ENCODE measurements around the gene MDK. TPM values are rescaled to one million over a fixed set of nuclear protein-coding genes. Genes with fewer than 3 reads are reported as not detected.
"Not testable (repeated sequence)": the region's sequence is repeated elsewhere in the genome, so short reads cannot be mapped to it uniquely, and the experiment has no call there.

The MDK gene
- total RNA-seq, 2 experiments from 2014 or later: 2.9 to 4.6 TPM

- DNase-seq; H3K9me3 Mint-ChIP-seq; intact Hi-C loops (cut with micrococcal nuclease); H3K27me3 Mint-ChIP-seq (ENCODE audit: low read depth); H3K27ac Mint-ChIP-seq; H3K4me3 Mint-ChIP-seq; H3K4me1 Mint-ChIP-seq (ENCODE audit: low read depth): not testable (repeated sequence)
- H3K36me3 Mint-ChIP-seq (ENCODE audit: low read depth): peaks cover 20% of the 10 kb centered on the region
- CTCF ChIA-PET: interaction anchor here (15.3 kb wide), 1 partner anchor 21 kb away, joined by 368 read pairs; the partner anchor contains the start of gene DGKZ
Measured at GRCh38 chr11:46371262-46371661, 10.2 kb upstream of the MDK start.

GRCh38 chr11:46372086-46372485 lies 9.4 kb upstream of the MDK start:
- Mint-ChIP-seq H3K27ac (no peak overlapping the region), H3K36me3 (ENCODE audit: low read depth) (peaks cover 27% of the 10 kb centered on the region), H3K9me3 (no peaks in the 10 kb centered on the region), H3K4me3 (no peak overlapping the region), H3K27me3 (ENCODE audit: low read depth) (no peaks in the 10 kb centered on the region), H3K4me1 (ENCODE audit: low read depth) (peaks cover 5% of the 10 kb centered on the region)
- DNase-seq: no peak
- intact Hi-C loops (cut with micrococcal nuclease): no loop called here
- CTCF ChIA-PET: interaction anchor here (15.3 kb wide), 1 partner anchor 22 kb away, joined by 368 read pairs; the partner anchor contains the start of gene DGKZ

DNA sequence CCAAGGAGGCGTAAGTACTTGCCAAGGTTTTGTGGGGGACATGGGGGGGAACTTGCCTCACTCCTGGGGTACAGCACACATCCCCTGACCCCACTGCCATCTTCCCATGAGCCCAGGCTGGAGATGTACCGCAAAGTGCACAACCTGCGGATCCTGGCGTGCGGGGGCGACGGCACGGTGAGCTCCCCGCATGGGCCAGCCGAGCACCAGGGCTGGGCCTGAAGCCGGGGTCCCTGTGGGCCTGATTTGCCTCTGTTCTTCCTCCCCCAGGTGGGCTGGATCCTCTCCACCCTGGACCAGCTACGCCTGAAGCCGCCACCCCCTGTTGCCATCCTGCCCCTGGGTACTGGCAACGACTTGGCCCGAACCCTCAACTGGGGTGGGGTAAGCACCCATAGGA lies 9.0 kb upstream of the MDK start:
- not testable (repeated sequence) for H3K27ac Mint-ChIP-seq, H3K4me3 Mint-ChIP-seq

DNA sequence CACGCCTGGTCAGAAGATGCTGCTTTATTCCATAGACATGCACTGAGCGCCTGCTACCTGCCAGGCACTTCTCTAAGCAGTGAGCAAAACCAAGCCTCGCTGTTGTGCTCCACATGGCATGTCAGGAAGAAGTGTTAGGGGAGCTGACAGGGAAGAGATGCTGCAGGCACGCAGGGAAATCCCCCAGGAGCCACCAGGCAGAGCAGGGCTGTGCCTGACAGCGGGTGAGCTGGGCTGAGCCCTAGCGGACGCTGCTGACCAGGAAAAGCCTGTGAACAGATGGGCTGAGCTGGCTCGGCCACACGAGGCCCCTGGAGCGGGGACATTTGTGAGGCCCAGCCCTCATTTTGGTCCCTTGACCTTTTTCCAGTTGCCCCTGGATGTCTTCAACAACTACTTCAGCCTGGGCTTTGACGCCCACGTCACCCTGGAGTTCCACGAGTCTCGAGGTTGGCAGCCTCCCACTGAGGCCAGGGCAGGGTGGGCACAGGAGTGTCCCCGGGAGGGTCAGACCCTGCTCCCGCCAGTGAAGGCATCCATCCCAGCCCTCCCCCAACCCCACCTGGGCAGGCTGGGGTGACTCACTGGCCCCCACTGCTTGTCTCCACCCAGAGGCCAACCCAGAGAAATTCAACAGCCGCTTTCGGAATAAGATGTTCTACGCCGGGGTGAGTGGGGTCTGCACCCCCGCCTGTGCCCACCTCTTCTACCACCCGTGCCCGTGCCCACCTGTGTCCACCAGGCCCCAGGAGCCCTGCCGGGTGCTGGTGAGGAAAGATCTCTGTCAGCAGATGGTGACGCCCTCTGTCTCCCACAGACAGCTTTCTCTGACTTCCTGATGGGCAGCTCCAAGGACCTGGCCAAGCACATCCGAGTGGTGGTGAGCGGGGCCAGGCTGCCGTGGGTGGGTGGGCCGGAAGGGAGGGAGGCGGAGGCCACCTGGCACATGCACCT lies 7.4 kb upstream of the MDK start:
- H3K36me3 Mint-ChIP-seq (ENCODE audit: low read depth): peaks cover 32% of the 10 kb centered on the region
- no peak overlapping the region for H3K4me3 Mint-ChIP-seq
- H3K27ac Mint-ChIP-seq: no peak overlapping the region
- peaks cover under 1% of the 10 kb centered on the region for H3K4me1 Mint-ChIP-seq (ENCODE audit: low read depth)
- no peaks in the 10 kb centered on the region for H3K9me3 Mint-ChIP-seq
- no peak for DNase-seq
- CTCF ChIA-PET: interaction anchor here (0.6 kb wide), 1 partner anchor 77 kb away, joined by 3 read pairs; no protein-coding TSS in a partner anchor
- no peaks in the 10 kb centered on the region for H3K27me3 Mint-ChIP-seq (ENCODE audit: low read depth)
- intact Hi-C loops (cut with micrococcal nuclease): no loop called here

More for the DNA sequence above, 9.0 kb upstream of the MDK start:
- intact Hi-C loops (cut with micrococcal nuclease); DNase-seq; H3K4me1 Mint-ChIP-seq (ENCODE audit: low read depth); H3K27me3 Mint-ChIP-seq (ENCODE audit: low read depth); H3K9me3 Mint-ChIP-seq: not testable (repeated sequence)
- peaks cover 31% of the 10 kb centered on the region for H3K36me3 Mint-ChIP-seq (ENCODE audit: low read depth)
- CTCF ChIA-PET: interaction anchor here (1.1 to 15.3 kb wide), 2 partner anchors 15 to 22 kb away, joined by 4 to 368 read pairs; partner anchors contain the start of gene DGKZ

- CTCF ChIA-PET: no interaction called here
- no peak overlapping the region for H3K4me3 Mint-ChIP-seq
- no peaks in the 10 kb centered on the region for H3K9me3 Mint-ChIP-seq
- no peak for DNase-seq
- intact Hi-C loops (cut with micrococcal nuclease): no loop called here
- H3K36me3 Mint-ChIP-seq (ENCODE audit: low read depth): peaks cover 31% of the 10 kb centered on the region
- no peak overlapping the region for H3K27ac Mint-ChIP-seq
- no peaks in the 10 kb centered on the region for H3K27me3 Mint-ChIP-seq (ENCODE audit: low read depth)
- H3K4me1 Mint-ChIP-seq (ENCODE audit: low read depth): peaks cover 3% of the 10 kb centered on the region
Measured at GRCh38 chr11:46374815-46375214, 6.7 kb upstream of the MDK start.

GRCh38 chr11:46375392-46376101 lies 5.9 kb upstream of the MDK start:
- H3K36me3 Mint-ChIP-seq (ENCODE audit: low read depth): peaks cover 26% of the 10 kb centered on the region
- intact Hi-C loops (cut with micrococcal nuclease): no loop called here
- no peak overlapping the region for H3K27ac Mint-ChIP-seq
- H3K4me1 Mint-ChIP-seq (ENCODE audit: low read depth): peaks cover 6% of the 10 kb centered on the region
- H3K4me3 Mint-ChIP-seq: no peak overlapping the region
- H3K9me3 Mint-ChIP-seq: no peaks in the 10 kb centered on the region
- H3K27me3 Mint-ChIP-seq (ENCODE audit: low read depth): no peaks in the 10 kb centered on the region
- no peak for DNase-seq
- CTCF ChIA-PET: interaction anchor here (1.5 to 2.6 kb wide), 5 partner anchors 12 to 23 kb away, joined by 4 to 13 read pairs (median 5); no protein-coding TSS in a partner anchor

DNA sequence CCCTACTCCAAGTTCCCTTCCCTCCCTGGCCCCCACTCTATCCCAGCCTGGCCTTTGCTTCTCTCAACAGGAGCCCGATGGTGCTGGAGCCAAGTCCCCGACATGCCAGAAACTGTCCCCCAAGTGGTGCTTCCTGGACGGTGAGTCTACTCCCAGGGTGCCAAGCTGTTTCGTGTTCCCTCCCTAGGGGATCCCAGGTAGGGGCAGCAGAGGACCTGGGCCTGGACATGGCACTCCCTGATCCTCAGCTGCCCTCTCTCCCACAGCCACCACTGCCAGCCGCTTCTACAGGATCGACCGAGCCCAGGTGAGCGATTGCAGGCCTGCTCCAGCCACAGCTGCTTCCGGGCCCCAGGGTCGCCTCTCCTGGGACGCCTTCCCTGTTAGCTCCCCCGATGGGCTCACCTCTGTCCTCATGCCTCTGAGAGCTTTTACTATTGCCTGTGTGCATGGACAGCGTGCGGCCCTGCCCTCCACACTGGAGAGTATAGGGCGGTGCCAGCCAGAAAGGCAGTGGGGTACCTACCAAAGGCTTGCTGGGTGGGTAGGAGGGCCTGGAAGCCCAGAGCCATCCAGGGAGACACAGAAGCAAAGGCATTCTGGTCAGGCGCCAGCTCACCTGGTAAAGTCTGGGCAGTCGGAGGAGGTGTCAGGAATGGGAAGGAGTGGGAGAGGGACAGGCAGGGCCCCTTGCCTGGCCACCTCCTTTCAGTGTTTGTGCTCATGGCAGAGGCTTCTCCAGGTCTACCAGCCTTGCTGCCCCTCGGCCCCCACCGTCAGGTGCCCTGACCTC lies 5.0 kb upstream of the MDK start:
- intact Hi-C loops (cut with micrococcal nuclease): no loop called here
- no peaks in the 10 kb centered on the region for H3K9me3 Mint-ChIP-seq
- H3K27me3 Mint-ChIP-seq (ENCODE audit: low read depth): no peaks in the 10 kb centered on the region
- H3K27ac Mint-ChIP-seq: no peak overlapping the region
- H3K4me3 Mint-ChIP-seq: no peak overlapping the region
- CTCF ChIA-PET: interaction anchor here (0.6 to 2.6 kb wide), 9 partner anchors 9 to 137 kb away, joined by 3 to 13 read pairs (median 5); no protein-coding TSS in a partner anchor
- H3K4me1 Mint-ChIP-seq (ENCODE audit: low read depth): peaks cover 6% of the 10 kb centered on the region
- DNase-seq: no peak
- peaks cover 26% of the 10 kb centered on the region for H3K36me3 Mint-ChIP-seq (ENCODE audit: low read depth)

- Mint-ChIP-seq H3K4me1 (ENCODE audit: low read depth) (peaks cover 11% of the 10 kb centered on the region), H3K36me3 (ENCODE audit: low read depth) (peaks cover 26% of the 10 kb centered on the region), H3K4me3 (no peak overlapping the region), H3K9me3 (no peaks in the 10 kb centered on the region), H3K27me3 (ENCODE audit: low read depth) (peaks cover 5% of the 10 kb centered on the region), H3K27ac (no peak overlapping the region)
- CTCF ChIA-PET: interaction anchor here (0.6 to 2.6 kb wide), 7 partner anchors 10 to 138 kb away, joined by 3 to 18 read pairs (median 5); no protein-coding TSS in a partner anchor
- intact Hi-C loops (cut with micrococcal nuclease): no loop called here
- DNase-seq: no peak
Measured at GRCh38 chr11:46377290-46377689, 4.2 kb upstream of the MDK start.

DNA sequence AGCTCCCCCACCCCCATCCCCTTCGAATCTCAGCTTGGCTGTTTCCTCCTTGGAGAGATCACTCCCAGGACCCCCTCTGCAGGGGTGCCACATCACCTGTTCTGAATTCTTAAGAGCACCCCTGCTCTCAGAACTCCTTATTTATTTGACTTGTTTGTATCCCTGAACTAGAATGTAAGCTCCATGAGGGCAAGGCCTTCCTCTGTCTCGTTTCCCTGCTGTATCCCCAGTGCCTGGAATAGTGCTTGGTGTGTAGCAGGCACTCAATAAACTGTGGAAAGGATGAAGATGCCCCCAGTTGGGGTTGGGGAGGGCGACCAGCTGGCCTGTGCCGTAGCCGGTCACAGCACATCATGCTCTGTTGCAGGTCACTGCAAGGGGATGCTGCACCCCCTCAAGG lies 3.6 kb upstream of the MDK start:
- peaks cover 5% of the 10 kb centered on the region for H3K27me3 Mint-ChIP-seq (ENCODE audit: low read depth)
- CTCF ChIA-PET: interaction anchor here (0.9 to 2.6 kb wide), 5 partner anchors 10 to 138 kb away, joined by 3 to 18 read pairs (median 10); no protein-coding TSS in a partner anchor
- H3K36me3 Mint-ChIP-seq (ENCODE audit: low read depth): peaks cover 26% of the 10 kb centered on the region

DNA sequence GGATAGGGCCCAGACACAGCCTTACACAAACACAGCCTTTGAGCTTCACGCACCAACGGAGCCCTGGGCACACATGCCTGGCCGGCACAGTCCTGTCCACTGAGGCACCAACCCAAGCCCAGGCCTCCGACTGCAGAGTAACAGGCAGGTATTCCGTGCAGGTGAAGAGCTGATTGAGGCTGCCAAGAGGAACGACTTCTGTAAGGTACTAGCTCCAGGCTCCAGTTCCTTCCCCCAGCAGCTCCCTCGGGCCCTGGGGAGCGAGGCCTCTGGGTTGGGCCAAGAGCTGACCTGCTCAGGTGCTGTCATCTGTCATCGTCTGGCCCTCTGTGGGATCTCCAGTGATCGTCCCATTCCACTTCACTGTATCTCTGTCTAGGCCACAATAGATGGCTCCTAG lies 3.2 kb upstream of the MDK start:
- intact Hi-C loops (cut with micrococcal nuclease): no loop called here
- CTCF ChIA-PET: interaction anchor here (1.8 to 2.6 kb wide), 4 partner anchors 11 to 26 kb away, joined by 5 to 18 read pairs (median 12); no protein-coding TSS in a partner anchor
- H3K27ac Mint-ChIP-seq: no peak overlapping the region
- no peak overlapping the region for H3K4me3 Mint-ChIP-seq
- peaks cover 26% of the 10 kb centered on the region for H3K36me3 Mint-ChIP-seq (ENCODE audit: low read depth)
- H3K27me3 Mint-ChIP-seq (ENCODE audit: low read depth): peaks cover 5% of the 10 kb centered on the region
- no peaks in the 10 kb centered on the region for H3K9me3 Mint-ChIP-seq
- DNase-seq: no peak
- H3K4me1 Mint-ChIP-seq (ENCODE audit: low read depth): peaks cover 11% of the 10 kb centered on the region

More for the DNA sequence above, 3.6 kb upstream of the MDK start:
- Mint-ChIP-seq H3K4me3 (no peak overlapping the region), H3K27ac (peak overlapping the region; percentile 24), H3K4me1 (ENCODE audit: low read depth) (peaks cover 11% of the 10 kb centered on the region), H3K9me3 (no peaks in the 10 kb centered on the region)
- intact Hi-C loops (cut with micrococcal nuclease): no loop called here
- DNase-seq: no peak

- no peaks in the 10 kb centered on the region for H3K9me3 Mint-ChIP-seq
- intact Hi-C loops (cut with micrococcal nuclease): no loop called here
- peaks cover 11% of the 10 kb centered on the region for H3K4me1 Mint-ChIP-seq (ENCODE audit: low read depth)
- H3K4me3 Mint-ChIP-seq: peak overlapping the region; percentile 4
- peaks cover 7% of the 10 kb centered on the region for H3K27me3 Mint-ChIP-seq (ENCODE audit: low read depth)
- peaks cover 24% of the 10 kb centered on the region for H3K36me3 Mint-ChIP-seq (ENCODE audit: low read depth)
- CTCF ChIA-PET: interaction anchor here (1.8 to 2.1 kb wide), 3 partner anchors 10 to 14 kb away, joined by 5 to 18 read pairs (median 10); no protein-coding TSS in a partner anchor
- peak overlapping the region; percentile 8 for H3K27ac Mint-ChIP-seq
- no peak for DNase-seq
Measured at GRCh38 chr11:46378811-46379481, 2.5 kb upstream of the MDK start.

Measured in activated naive CD4-positive, alpha-beta T cell treated with anti-CD3 and anti-CD28 coated beads for 36 hours (primary cell).